Measurements from ENCODE around the gene MAP3K7CL. TPM values are rescaled to one million over a fixed set of nuclear protein-coding genes. Genes with fewer than 3 reads are reported as not detected.

Gene MAP3K7CL
- total RNA-seq (ENCODE audit: unreplicated experiment) = 1.2 TPM
- long read RNA-seq = 0 reads

DNA sequence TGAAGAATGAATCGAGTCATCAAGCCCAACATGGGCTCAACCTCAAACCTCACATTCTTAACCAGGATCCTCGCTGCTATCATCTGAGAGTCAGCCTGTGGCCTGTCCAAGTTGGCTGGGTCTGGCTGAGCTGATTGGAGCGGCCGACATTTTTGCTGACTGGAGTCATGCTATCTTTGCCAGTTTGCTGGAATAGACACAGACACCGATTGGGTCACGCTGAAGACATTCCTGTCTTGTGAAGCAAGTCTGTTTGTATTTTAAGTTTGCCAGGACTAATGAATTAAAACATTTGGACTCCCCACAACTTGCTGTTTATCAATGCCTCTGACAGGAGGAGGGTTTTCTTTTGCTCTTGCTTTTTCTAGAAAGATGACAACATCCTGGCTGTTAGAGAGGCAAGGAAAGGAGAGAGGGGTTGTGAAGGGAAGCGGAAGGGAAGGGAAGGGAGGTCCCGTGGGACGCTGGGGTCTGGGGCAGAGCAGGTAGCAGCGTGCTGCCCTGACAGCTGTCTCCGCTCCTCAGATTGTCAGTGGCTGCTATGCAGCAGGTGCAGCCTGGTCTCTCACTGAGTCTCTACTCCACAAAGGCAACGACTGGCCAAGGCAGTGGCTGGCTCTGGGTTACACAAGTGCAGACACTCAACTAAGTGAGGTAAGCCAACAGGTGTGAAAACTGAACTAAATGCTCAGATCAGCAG, at the start of gene MAP3K7CL:
Gene MAP3K7CL, plus strand, starts transcription at position 375 of the 700 bp plus-strand sequence. CDS start 2,701 bp downstream, outside the sequence.
- Mint-ChIP-seq H3K27me3 (ENCODE audit: unreplicated experiment) (peaks cover 5% of the 10 kb centered on the region), H3K4me1 (ENCODE audit: low read depth, unreplicated experiment) (peaks cover 4% of the 10 kb centered on the region), H3K27ac (ENCODE audit: unreplicated experiment) (no peak within 1 kb of the TSS), H3K4me3 (ENCODE audit: unreplicated experiment) (no peak within 1 kb of the TSS), H3K9me3 (ENCODE audit: unreplicated experiment) (peaks cover 4% of the 10 kb centered on the region), H3K36me3 (ENCODE audit: unreplicated experiment) (no peaks in the 10 kb centered on the region)
- DNase-seq = peak; percentile 19
- TF ChIP-seq, protein P1, sequence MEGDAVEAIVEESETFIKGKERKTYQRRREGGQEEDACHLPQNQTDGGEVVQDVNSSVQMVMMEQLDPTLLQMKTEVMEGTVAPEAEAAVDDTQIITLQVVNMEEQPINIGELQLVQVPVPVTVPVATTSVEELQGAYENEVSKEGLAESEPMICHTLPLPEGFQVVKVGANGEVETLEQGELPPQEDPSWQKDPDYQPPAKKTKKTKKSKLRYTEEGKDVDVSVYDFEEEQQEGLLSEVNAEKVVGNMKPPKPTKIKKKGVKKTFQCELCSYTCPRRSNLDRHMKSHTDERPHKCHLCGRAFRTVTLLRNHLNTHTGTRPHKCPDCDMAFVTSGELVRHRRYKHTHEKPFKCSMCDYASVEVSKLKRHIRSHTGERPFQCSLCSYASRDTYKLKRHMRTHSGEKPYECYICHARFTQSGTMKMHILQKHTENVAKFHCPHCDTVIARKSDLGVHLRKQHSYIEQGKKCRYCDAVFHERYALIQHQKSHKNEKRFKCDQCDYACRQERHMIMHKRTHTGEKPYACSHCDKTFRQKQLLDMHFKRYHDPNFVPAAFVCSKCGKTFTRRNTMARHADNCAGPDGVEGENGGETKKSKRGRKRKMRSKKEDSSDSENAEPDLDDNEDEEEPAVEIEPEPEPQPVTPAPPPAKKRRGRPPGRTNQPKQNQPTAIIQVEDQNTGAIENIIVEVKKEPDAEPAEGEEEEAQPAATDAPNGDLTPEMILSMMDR (IDR thresholded peaks at IDR 0.05; ENCODE audit: partially characterized antibody, unreplicated experiment) = no peak

GRCh38 chr21:29082046-29082815, 48.2 kb upstream of the MAP3K7CL start:
- no peak overlapping the region for H3K27ac Mint-ChIP-seq (ENCODE audit: unreplicated experiment)

GRCh38 chr21:29083306-29083705, 47.1 kb upstream of the MAP3K7CL start:
- no peaks in the 10 kb centered on the region for H3K36me3 Mint-ChIP-seq (ENCODE audit: unreplicated experiment)
- no peak overlapping the region for H3K4me3 Mint-ChIP-seq (ENCODE audit: unreplicated experiment)

More at GRCh38 chr21:29082046-29082815, 48.2 kb upstream of the MAP3K7CL start:
- no peak for DNase-seq
- TF ChIP-seq, protein P1 (IDR thresholded peaks at IDR 0.05; ENCODE audit: partially characterized antibody, unreplicated experiment) = no peak
- no peaks in the 10 kb centered on the region for H3K36me3 Mint-ChIP-seq (ENCODE audit: unreplicated experiment)
- H3K4me3 Mint-ChIP-seq (ENCODE audit: unreplicated experiment) = no peak overlapping the region
- peaks cover 4% of the 10 kb centered on the region for H3K4me1 Mint-ChIP-seq (ENCODE audit: low read depth, unreplicated experiment)
- no peaks in the 10 kb centered on the region for H3K9me3 Mint-ChIP-seq (ENCODE audit: unreplicated experiment)
- peaks cover 2% of the 10 kb centered on the region for H3K27me3 Mint-ChIP-seq (ENCODE audit: unreplicated experiment)

DNA sequence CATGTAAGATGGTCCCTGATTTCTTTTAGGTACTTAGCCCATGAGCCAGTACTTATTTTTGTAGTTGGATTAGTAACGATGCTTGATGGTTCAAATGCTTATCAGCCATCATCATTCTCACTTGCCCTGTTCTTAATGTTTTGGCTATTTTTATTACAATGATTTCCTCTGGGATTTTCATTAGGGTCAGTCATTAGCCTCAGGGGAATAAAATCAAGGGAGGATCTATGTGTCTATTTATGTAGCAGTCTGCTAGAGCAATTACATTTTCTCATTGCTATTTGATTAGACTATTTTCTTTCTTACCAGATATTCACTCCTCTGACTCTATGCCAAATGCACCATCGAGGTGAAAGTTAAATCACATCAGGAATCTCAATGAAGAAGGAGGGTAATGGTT, 46.1 kb upstream of the MAP3K7CL start:
- Mint-ChIP-seq H3K9me3 (ENCODE audit: unreplicated experiment) (no peaks in the 10 kb centered on the region), H3K27ac (ENCODE audit: unreplicated experiment) (no peak overlapping the region), H3K4me1 (ENCODE audit: low read depth, unreplicated experiment) (peaks cover 3% of the 10 kb centered on the region), H3K4me3 (ENCODE audit: unreplicated experiment) (no peak overlapping the region), H3K27me3 (ENCODE audit: unreplicated experiment) (no peaks in the 10 kb centered on the region), H3K36me3 (ENCODE audit: unreplicated experiment) (no peaks in the 10 kb centered on the region)
- no peak for DNase-seq
- TF ChIP-seq, protein P1 (IDR thresholded peaks at IDR 0.05; ENCODE audit: partially characterized antibody, unreplicated experiment) = no peak

More at GRCh38 chr21:29083306-29083705, 47.1 kb upstream of the MAP3K7CL start:
- no peak overlapping the region for H3K27ac Mint-ChIP-seq (ENCODE audit: unreplicated experiment)
- H3K9me3 Mint-ChIP-seq (ENCODE audit: unreplicated experiment) = no peaks in the 10 kb centered on the region
- H3K4me1 Mint-ChIP-seq (ENCODE audit: low read depth, unreplicated experiment) = peaks cover 3% of the 10 kb centered on the region
- TF ChIP-seq, protein P1 (IDR thresholded peaks at IDR 0.05; ENCODE audit: partially characterized antibody, unreplicated experiment) = no peak
- DNase-seq = no peak
- no peaks in the 10 kb centered on the region for H3K27me3 Mint-ChIP-seq (ENCODE audit: unreplicated experiment)
